Measurements from ENCODE around the gene SMIM43.

Gene SMIM43

DNA sequence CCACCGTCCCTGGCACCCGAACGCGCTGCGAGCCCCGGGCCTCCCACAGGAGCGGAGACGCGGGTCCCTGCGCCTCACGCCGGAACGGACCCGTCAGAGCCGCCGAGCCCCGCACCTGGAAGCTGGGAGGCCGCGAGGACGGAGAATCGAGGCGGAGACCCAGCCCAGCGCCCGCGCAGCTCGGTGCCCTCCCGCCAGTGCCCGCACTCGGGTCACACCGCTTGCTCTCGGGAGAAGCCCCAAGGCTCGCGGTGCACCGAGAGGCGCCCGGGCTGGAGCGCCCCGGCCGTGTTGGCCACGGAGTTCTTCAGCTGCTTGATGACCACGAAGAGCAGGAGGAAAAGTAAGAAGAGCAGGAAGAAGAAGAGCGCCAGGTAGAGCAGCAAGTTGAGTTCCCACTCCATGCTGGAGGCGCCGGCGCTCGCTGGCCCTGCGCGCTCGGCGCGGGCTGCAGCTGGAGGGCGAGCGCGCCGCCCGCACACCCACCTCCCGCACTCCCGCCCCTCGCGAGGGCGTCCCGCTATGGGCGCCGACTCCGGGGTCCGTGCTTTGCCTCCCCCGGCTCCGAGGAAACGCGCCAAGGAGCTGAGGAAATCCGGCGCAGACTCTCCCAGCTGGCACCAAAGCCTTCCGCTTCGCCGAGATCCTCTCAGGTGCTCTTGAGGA, at the start of gene SMIM43:
Gene SMIM43 (minus strand): TSS at position 463 of the 666 bp plus-strand sequence. CDS start 59 bp downstream, at position 404.
- DNase-seq: peak in 4 of 10 donors; percentile 25 to 80 (median 54)

DNA sequence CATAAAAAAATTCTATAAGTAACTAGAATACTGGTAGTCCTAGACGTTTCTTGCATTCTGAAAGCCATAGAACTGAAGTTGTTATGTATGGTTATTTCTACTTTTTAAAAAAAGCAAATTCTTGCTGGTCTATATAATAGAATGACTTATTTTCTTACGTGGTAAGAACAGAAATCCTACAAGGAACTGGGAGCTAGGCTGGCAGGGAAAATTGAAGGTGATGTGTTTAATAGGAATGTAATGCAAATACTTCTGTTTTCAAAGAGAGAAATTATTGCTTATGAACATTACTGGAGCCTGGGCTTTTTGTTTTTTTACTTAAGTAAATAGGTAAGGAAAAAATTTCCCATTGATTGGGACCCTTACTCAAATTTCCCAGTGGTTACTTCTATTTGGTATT, 49.8 kb upstream of the SMIM43 start:
- DNase-seq: no peak
- intact Hi-C loops (cut with DNase I): no loop called here

More for the DNA sequence above, at the start of gene SMIM43:
- intact Hi-C loops (cut with DNase I): no loop called here

GRCh38 chr4:121811122-121811521, 46.2 kb upstream of the SMIM43 start:
- no peak for DNase-seq
- intact Hi-C loops (cut with DNase I): no loop called here

- no peak for DNase-seq
- intact Hi-C loops (cut with DNase I): no loop called here
Measured at GRCh38 chr4:121806411-121806810, 41.4 kb upstream of the SMIM43 start.

DNA sequence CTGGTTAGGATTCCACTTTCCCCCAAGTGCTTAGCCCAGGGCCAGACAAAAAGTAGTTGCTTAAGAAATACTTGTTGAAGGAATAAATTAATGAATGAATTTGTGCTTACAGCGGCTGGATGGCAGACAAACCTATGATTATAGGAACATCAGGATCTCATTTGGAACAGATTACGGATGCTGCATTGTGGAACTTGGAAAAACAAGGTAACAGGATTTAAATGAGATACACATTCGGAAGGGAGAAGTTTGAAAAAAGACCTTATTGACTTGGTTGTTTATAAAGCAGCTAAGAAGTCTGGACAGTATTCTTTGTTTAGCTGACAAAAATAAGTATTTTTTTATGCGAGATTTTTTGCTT, 36.7 kb upstream of the SMIM43 start:
- intact Hi-C loops (cut with DNase I): no loop called here
- DNase-seq: no peak

DNA sequence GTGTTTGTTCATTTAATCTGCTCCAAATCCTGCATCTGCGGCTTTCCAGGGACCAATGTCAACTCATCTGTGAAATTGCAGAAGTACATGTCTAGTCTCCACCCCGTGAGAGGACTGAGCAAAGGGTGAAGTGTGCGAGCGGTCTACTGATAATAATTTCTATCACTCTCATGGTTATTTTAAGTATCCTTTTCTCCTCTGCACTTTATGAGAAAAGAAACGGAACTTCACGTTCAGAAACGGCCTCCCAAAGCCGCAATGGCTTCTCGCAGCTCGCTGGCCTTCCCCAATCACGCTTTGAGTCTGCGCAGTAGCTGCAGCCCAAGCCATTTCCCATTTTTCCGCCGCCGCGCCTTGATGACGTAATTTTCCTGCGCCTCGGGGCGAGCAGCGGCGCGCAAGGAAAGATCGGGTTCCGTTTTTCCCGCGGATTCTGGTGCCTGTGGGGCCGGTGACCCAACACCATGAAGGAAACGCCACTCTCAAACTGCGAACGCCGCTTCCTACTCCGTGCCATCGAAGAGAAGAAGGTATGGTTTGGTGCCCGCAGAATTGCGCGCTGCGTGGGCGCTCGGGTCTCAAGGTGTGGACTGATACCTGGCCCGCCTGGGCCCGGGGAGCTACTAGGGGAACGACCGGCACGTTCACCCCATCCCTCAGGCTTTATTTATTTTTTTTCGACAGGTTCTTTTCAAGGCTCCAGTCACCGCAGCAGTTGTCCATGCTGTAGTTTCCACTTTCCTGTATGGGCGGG, 36.2 kb upstream of the SMIM43 start, which contains the start of gene EXOSC9:
Gene EXOSC9 (plus strand): TSS at position 363 of the 754 bp plus-strand sequence. CDS start 102 bp downstream, at position 465.
- DNase-seq: peak; percentile 81 to 97 (median 89)
- intact Hi-C loops (cut with DNase I): no loop called here

DNA sequence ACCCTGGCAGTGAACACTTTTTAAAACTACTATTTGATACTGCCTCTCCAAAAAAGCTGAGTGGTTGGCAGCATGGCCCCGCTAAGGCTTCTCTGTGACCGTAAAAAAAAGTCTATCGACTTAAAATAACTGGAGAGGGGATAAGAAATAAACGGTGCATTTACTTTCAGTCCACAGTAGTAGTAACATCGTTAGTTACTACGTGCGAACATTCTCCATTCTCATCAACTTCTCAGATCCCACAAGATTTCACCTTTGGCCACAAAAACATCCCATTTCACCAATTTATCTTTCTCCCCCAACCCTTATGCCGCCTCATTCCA, 35.6 kb upstream of the SMIM43 start:
- intact Hi-C loops (cut with DNase I): no loop called here
- no peak for DNase-seq

GRCh38 chr4:121799867-121800501, 35.0 kb upstream of the SMIM43 start:
- intact Hi-C loops (cut with DNase I): no loop called here
- DNase-seq: no peak

- no peak for DNase-seq
- intact Hi-C loops (cut with DNase I): no loop called here
Measured at GRCh38 chr4:121799208-121799823, 34.4 kb upstream of the SMIM43 start.

DNA sequence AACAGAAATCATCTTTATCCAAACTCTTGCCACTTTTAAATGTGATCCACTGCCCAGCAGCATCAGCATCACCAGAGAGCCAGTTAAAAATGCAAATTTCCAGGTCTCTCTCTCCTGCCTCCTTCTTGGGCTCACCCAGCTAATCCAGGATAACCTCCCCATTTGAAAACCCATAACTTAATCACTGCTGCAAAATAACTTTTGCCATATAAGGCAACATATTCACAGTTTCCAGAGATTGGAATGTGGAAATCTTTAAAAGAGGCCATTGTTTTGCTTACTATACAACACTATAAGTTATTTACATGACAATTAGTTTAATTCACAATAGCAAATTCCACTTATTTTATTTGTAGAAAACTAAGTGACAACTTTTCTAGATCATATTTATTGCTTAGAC, 31.3 kb upstream of the SMIM43 start:
- intact Hi-C loops (cut with DNase I): no loop called here
- DNase-seq: no peak

- DNase-seq: no peak
- intact Hi-C loops (cut with DNase I): no loop called here
Measured at GRCh38 chr4:121794505-121795188, 29.7 kb upstream of the SMIM43 start.

GRCh38 chr4:121792966-121793365, 28.0 kb upstream of the SMIM43 start:
- intact Hi-C loops (cut with DNase I): no loop called here
- no peak for DNase-seq

- intact Hi-C loops (cut with DNase I): no loop called here
Measured at GRCh38 chr4:121791481-121791880, 26.5 kb upstream of the SMIM43 start.

GRCh38 chr4:121790976-121791375, 26.0 kb upstream of the SMIM43 start:
- intact Hi-C loops (cut with DNase I): no loop called here
- DNase-seq: no peak

More at GRCh38 chr4:121791481-121791880, 26.5 kb upstream of the SMIM43 start:
- no peak for DNase-seq

DNA sequence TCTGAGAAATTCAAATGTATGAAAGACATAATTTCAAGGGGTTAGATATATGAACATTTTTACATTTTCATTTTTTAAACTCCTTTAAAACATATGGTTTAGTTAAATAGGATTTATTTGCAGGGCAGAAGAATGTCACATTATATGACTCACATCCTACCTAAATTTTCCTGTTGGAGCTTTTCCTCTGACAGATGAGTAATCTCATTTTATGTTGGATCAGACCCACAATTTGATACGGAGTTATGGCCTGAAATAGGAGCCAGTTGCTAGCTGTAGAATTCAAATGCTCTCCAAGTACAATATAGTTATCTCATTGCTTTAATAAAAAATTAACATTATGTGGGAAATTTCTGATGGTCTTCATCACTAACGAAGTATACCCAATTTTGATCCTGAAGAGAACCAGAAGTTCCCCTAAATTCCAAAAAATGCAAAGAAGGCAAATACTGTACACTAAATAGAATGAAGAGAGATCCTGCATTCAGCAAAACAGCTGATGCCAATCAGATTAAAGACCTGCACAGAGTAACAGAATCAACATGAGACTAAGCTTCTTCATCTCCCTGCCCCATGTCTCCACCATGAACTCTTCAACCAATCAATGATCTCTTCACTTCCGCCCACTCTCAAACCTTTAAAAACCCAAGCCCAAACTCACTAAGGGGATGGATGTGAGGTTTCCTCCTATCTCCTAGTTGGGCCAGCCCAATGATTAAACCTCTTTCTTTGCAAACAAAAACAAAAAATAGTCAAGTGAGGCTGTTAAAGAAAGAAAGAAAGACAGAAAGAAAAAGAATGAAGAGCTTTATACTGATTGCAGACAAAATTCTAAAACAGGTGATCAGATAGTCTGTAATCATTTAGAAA, 25.2 kb upstream of the SMIM43 start:
- intact Hi-C loops (cut with DNase I): no loop called here
- no peak for DNase-seq

DNA sequence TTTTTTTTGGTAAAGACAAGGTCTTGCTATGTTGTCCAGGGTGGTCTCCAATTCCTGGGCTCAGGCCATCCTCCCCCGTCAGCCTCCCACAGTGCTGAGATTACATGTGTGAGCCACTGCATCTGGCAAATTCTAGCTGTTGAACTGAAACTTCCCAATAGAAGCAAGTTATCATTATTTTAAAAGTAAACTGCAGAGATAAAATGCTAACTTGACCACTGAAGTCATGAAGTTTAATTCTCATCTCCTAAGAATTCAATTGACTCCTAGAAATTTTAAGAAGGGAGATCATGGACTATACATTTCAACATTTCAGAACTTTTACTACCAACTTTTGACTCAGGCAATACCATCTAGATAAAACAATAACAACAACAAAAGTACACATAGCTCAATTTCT, 24.5 kb upstream of the SMIM43 start:
- intact Hi-C loops (cut with DNase I): no loop called here
- DNase-seq: no peak

DNA sequence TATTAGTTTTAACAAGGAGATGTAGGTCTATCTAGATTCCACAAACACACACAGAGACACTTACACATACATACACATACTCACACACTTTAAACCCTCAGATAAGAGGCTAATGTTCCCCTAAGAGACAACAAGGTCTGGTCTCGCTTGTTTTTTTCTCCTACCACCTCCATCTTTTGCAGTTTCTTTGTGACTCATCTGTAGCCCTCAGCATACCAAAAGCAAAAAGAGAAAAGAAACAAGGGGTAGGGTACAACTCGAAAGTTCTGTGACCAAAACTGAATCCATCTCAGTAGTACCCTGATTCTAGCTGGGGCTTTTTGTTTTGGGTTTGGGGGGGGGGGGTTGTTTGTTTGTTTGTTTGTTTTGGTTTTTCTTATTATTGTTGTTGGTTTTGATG, 23.9 kb upstream of the SMIM43 start:
- no peak for DNase-seq
- intact Hi-C loops (cut with DNase I): no loop called here

DNA sequence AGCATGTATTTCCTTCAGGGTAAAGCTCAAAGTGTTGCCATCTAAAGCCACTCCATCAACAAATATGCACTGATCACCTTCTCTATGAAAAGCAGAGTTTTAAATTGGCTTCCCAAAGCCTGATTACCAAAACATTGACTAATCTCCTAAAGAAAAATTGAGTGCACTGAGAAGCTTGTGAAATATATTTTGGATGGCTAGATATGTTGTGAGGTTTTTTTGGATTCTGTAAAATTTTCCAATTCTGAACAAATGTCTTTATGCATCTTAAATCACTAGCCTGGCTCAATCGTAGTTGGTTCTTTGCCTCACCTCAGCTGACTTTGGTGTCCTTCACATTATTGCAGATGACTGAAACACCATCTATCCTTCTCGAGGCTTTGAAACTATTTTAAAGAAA, 21.3 kb upstream of the SMIM43 start:
- intact Hi-C loops (cut with DNase I): no loop called here
- no peak for DNase-seq

GRCh38 chr4:121785479-121785878, 20.5 kb upstream of the SMIM43 start:
- peak in 9 of 10 donors; percentile 24 to 93 (median 57) for DNase-seq
- intact Hi-C loops (cut with DNase I): no loop called here

- DNase-seq: no peak
- intact Hi-C loops (cut with DNase I): no loop called here
Measured at GRCh38 chr4:121784975-121785374, 20.0 kb upstream of the SMIM43 start.
